HTR-8/SVneo (cell line): ENCODE measurements around the gene JMY.

Experiments
- DNase-seq: peaks from one replicate; pipeline ENCODE4 v3.0.0; 2011; ENCODE audit warnings: low spot score, mixed read lengths; ENCODE audit not compliant: insufficient read length
- FAIRE-seq: peaks from 2 replicates; lab custom pipeline; 2011; peaks lifted over from hg19 to GRCh38; lab: Jason Lieb, UNC

JMY gene, protein sequence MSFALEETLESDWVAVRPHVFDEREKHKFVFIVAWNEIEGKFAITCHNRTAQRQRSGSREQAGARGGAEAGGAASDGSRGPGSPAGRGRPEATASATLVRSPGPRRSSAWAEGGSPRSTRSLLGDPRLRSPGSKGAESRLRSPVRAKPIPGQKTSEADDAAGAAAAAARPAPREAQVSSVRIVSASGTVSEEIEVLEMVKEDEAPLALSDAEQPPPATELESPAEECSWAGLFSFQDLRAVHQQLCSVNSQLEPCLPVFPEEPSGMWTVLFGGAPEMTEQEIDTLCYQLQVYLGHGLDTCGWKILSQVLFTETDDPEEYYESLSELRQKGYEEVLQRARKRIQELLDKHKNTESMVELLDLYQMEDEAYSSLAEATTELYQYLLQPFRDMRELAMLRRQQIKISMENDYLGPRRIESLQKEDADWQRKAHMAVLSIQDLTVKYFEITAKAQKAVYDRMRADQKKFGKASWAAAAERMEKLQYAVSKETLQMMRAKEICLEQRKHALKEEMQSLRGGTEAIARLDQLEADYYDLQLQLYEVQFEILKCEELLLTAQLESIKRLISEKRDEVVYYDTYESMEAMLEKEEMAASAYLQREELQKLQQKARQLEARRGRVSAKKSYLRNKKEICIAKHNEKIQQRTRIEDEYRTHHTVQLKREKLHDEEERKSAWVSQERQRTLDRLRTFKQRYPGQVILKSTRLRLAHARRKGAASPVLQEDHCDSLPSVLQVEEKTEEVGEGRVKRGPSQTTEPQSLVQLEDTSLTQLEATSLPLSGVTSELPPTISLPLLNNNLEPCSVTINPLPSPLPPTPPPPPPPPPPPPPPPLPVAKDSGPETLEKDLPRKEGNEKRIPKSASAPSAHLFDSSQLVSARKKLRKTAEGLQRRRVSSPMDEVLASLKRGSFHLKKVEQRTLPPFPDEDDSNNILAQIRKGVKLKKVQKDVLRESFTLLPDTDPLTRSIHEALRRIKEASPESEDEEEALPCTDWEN

DNA sequence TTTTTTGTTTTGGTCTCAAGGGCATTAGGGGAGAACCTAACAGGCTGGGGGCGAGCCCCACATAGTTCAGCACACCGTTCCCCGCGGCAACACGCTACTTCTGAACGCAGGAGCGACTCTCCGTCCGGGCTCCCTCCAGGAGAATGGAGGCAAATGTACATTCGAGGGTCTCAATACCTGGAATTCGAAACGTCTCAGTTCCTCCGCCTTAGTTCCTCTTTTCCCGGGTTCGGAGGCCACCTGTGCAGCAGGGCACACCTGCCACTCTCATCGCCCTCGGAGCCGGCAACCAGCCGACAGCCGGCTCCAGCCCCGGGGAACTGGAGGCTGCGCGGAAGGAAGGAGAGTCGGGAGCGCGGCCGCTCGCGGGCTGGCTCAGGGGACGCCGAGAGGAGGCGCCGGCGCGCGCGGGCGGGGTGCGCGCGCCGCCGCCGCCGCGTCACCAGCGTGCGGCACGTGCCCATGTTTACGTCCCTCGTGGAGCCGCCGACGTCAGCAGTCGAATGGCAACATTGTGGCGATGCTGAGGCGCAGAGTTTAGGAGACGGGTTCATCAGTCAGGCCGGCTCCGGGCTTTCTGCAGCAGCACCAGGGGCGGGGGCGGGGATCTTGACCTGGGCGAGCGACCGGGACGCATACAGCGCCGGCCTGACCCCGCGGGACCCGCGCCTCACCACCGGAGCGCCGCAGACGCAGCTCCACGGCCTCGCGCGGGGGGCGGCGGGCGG lies at the start of gene JMY:
Gene JMY, plus strand, starts transcription at position 498 of the 728 bp plus-strand sequence. CDS start 520 bp downstream, outside the sequence.
- peak; percentile 77 for FAIRE-seq

DNA sequence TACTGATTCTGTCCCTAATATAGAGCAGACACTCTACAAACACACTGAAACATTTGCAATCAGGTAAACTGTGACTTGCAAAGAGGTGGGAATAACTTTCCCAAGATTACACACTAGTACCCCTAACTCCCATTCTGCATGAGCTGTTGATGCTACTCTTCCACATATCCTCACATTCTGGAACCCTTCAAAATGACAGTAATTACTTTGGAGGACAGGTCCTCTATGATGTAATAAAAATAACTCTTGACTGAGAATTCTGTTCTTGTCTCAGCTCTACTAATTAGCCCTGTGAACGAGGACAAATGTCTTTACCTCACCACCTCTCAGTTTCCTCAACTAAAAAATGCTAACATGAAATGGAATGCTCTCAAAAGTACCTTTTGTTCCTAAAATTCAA lies 49.5 kb upstream of the JMY start:
- FAIRE-seq (no peak), DNase-seq (no peak)

More for the DNA sequence above, at the start of gene JMY:
- DNase-seq, result peak; percentile 87

DNA sequence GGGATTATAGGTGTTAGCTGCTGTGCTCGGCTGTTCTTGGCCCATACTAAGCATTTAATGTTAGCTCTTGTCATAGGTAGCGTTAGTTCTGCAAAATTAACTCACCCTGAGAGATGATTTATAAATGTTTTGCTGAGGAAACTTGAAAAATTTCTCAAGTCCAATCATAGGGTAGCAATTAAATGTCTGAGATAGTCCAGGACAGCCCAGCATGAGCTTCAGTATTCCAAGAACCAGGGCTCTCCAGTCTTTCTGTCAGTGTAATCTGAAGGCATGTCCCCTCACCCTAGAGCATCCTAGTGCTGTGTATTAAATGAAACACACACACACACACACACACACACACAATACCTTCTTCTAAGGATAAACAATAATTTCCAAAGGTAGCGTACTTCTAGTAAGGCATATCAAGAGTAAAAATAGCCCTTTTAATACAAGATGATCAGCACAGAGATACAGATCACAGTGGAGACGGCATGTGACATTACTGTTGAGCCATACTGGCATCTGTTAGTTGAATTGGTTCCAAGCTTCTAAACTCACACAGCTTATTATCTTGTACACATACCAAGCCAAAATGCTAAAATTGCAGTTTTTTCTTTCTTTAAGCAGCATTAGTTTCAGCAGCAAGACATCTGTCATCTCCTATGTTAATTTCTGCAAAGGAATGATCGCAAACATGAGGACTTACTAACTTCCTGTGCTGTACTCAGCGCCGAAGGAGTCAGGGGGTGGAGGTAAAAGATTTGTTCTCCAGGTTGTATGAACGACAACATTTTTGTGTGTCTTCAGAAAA lies 46.3 kb upstream of the JMY start:
- DNase-seq, result no peak
- FAIRE-seq, result no peak

DNA sequence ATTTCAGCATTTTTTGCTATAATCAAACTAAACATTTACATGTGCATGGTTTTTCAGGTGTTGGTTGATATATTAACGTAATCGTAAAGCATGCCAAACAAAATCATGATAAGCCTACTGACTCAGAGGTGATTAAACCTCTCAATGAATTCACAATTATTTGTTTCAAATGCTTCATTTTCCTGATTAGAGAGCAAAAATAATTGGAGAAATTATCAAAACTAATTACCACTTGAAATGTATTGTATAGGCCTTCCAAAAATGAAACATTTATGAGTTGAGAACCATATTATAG lies 45.7 kb upstream of the JMY start:
- DNase-seq, result no peak
- FAIRE-seq, result no peak

DNA sequence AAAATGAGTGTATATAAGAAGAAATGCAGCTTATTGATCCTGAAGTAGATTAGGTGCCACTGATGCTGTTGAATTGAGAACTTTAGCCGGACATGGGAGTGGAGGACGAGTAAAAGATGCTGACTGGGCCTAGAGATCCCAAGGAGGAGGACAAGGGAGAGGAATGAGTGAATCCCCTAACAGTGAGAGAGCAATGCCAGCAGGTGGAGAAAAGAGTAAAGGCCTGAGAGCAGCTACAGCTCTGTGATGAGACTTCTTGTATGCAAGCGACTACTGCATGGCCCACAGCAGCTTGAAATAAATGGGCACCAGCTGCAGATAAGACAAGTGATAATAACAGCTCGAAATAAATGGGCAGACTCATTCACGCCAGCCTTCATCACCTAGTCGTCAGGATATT lies 44.5 kb upstream of the JMY start:
- no peak for FAIRE-seq
- no peak for DNase-seq

DNA sequence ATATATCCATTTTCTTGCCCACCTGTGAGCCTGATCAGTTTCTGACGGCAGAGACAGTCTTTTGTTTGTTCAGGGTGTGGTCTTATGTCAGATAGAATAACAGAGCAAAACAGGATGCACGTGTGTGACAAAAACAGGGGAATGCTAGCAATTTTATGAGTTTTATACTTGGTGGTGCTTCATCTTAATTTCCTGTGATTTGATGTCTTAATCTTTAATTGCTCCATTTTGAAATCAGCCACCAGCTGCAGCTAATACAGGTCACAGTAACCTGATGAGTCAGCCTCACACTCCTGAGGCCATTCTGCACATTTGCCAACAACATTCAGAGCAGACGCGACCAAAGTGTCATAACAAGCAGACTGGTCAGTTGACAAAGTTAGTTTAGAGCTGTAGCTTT lies 42.3 kb upstream of the JMY start:
- peak; percentile 40 for FAIRE-seq
- DNase-seq, result peak; percentile 26

DNA sequence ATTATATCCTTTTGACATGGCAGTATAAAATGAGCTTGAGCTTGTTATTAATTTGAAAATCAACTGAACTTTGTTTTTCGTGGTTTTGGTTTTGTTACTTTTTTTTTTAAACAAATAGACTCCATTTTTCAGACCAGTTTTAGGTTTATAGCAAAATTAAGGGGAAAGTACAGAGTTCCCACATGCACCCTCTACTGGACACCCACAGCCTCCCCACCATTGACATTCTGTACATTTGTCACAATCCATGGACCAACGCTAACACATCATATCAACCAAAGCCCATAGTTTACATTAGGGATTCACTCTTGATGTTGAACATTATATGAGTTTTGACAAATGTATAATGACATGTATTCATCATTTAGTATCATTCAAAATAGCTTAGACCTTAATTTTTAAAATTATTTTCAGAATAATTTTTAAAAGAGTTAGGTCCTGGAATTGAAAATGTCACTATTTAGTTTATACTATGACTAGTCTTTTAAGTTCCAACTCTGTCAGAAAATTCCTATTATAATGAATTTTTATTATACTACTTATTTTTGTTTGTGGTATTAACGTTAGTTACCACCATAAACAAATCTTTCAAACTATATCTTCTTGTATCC lies 35.3 kb upstream of the JMY start:
- DNase-seq (peak; percentile 19), FAIRE-seq (no peak)

DNA sequence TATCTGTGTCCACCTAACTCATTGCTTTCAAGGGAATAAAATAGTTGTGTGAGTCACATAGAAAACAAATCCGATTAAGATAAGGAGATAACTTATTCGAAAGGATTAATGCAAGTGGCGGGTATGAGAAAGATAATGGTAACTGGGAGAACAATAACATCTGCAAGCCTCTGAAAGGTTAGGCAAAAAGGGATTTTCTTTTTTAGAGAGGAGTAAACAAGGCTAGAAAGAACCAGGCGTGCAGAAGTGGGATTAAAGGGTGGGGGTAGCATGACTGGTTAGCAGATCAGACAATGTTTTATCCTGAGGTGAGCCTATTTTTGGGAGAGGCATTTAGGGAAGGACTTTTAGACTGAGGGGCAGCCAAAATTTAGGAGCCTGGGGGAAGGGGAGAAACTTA lies 34.7 kb upstream of the JMY start:
- DNase-seq (no peak), FAIRE-seq (no peak)

DNA sequence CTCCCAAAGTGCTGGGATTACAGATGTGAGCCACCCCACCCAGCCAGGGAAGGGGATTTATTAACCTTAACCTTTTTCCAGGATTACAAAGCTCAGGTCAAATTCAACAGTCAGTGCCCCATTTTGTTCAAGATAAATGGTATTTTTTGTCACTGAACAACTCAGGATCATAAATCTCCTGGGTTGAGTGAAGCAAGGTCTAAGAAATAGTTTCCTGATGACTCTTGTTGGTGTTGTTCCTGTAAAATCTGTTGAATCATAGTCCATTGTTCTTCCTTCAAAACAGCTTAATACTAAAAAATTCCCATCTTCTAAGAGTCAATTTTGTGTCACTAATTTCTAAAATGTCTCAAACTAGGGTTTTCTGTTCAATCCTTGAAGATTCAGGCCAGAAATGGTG lies 33.9 kb upstream of the JMY start:
- DNase-seq (peak; percentile 70), FAIRE-seq (no peak)

DNA sequence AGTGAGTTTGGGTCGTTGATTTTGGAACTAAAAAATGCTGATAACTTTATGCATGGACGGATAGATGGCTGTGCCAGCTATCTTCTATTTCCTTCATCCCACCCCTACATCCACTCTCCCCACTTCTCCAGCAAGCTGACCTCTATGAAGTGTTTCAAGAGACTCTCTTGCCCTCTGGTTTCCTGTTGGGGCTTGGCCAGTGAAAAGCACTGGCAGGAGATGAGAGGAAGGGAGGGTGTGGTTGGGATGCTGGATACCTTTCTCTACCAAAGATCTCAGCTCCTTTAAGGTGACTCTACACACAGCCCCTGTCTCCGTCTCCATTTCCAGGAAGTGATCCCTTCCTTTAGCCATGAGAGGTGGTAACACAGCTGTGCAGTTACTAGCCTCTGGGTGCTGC lies 30.0 kb upstream of the JMY start:
- no peak for DNase-seq
- no peak for FAIRE-seq

DNA sequence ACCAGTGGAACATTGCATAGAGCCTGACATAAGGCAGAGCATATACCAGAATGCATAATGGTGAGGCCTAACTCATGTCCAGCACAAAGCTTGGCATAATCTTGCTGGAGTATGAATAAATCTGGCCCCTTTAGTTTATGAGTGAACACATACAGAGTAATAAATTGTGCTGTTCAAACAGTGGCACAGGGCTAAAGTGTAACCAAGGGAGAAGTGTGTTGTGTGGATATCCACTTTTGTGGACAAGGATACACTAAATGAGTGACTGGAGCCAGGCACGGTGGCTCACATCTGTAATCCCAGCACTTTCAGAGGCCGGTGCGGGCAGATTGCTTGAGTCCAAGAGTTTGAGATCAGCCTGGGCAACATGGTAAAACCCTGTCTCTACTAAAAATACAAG lies 29.4 kb upstream of the JMY start:
- FAIRE-seq, result no peak

DNA sequence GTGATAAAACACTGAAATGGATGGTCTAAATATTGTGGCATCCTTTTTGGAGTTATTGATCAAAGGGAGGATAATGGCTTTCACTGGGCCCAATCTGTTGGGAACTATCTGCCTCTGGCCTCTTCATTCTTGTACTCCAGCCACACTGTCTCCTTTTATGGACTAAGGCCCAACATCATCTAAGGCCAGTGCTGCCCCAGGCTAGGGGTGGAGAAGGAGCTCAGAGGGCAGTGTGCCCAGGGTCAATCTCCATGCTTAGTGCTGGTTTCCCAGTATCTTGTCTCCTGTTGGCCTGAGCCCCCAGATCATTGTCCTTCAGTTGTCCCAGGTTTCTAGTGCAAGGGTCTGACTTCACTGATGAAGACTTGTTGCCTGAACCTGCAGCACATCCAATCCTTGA lies 26.4 kb upstream of the JMY start:
- no peak for FAIRE-seq
- DNase-seq, result no peak

More for the DNA sequence above, 29.4 kb upstream of the JMY start:
- no peak for DNase-seq

DNA sequence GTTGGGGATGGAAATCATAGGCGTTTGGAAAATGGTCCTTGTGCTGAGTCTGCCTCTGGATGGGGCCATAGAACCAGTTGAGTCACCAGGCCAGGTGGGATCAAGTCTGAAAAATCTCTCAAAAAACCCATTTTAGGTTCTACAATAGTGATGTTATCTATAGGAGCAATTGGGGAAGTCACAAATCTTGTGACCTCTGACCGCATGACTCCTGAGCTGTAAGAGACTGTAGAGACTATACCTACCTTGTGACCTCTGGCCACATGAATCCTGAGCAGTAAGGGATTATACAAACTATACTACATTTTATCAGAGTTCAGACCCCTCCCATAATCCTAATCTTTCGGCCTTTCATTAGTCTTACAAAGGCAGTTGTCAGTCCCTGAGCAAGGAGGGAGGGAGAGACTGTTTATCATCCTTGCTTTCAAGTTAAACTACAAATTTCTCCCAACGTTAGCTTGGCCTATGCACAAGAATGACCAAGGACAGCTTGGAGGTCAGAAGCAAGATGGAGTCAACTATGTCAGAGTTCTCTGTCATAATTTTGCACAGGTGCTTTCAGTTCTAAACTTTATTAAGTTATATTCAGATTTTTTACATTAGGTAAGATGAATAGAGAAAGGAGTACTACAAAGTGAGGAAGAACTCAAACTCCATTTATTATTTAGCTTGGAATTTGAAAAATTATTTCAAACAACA lies 11.5 kb upstream of the JMY start:
- DNase-seq (no peak), FAIRE-seq (no peak)

DNA sequence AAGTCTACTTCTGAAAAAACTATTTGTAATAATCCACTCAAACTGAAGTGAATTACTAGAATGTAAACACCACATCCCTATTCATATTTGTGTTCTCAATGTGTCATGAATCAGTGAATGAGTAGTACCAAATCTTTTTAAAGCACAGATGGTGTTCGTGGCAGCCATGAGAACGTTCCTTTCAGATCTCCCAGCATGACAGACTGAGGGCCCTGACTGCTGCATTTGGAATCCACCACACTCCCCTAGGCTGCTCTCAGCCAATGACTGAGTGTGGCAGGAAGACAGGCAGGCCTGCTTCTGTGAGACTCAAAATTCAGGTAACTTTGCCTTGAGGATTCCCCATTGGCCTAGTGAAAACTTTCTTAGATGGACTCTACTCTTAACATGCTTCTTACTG lies 10.9 kb upstream of the JMY start:
- DNase-seq, result no peak
- FAIRE-seq, result no peak

DNA sequence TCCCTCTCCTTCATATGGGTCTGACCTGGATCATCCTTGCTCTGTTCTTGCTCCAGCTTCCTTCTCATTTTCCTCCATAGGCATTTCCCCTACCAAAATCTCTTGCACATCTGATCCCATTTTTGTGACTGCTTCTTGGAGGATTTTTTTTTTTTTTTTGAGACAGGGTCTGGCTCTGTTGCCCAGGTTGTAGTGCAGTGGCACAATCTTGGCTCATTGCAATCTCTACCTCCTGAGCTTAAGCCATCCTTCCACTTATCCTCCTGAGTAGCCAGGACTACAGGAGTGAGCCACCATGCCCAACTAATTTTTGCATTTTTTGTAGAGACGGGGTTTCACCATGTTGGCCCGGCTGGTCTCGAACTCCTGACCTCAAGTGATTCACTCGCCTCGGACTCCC lies 10.5 kb upstream of the JMY start:
- DNase-seq (no peak), FAIRE-seq (no peak)

DNA sequence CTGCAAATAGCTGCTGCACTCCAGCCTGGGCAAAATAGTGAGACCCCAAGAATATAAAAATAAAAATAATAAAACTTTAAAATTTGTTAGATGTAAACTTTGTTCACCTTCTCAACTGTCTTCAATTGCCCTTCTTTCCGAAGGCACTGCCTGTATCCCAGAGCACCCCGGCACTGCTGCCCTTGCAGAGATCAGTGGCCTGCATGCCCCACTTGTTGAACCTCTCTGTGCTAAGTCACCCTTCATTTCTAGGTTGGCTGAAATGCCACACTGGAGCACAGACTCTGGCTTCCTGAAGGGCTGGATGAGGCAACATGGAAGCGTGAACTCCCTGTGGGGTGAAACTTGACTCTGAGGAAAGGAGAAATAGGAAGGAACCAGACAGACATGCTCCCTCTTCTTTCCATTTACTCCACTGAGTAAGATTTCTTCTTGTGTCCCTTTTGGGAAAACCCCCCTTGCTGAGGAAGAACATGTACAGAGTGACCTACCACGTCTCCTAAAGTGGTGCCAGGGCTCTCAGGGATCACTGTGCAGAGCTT lies 8.4 kb upstream of the JMY start:
- DNase-seq (no peak), FAIRE-seq (no peak)

DNA sequence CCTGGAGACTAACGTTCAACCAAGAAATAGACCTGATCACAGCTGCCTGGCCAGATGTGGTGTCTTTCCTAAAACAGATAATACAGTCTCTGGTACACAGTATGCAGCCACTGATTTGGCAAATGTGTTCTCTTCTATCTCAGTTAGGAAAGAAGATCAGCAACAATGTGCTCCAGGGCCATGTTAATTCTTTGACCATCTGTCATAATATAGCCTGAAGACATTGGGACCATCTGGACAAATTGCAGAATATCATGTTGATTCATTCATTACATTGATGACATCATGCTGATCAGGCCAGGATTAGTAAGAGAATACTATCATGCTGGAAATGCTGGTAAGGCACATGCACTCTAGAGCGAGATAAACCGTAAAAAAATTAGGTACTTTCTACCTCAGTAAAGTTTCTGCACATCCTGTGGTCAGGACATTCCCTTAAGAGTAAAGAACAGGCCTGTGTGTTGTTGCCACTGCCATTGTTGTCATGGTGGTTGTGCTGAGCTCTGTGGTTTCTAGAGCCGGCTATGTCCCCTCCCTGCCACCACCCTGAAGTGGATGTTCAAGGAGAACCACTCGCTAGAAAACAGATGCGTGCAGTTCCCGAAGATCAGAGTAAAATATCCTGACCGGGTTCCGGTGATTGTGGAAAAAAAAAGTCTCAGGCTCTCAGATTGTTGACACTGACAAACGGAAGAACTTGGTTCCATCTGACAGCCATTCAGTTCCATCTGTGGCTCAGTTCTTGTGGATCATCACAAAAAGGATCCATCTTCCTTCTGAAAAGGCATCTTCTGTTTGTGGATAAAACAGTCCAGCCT lies 6.4 kb upstream of the JMY start:
- DNase-seq (no peak), FAIRE-seq (no peak)

DNA sequence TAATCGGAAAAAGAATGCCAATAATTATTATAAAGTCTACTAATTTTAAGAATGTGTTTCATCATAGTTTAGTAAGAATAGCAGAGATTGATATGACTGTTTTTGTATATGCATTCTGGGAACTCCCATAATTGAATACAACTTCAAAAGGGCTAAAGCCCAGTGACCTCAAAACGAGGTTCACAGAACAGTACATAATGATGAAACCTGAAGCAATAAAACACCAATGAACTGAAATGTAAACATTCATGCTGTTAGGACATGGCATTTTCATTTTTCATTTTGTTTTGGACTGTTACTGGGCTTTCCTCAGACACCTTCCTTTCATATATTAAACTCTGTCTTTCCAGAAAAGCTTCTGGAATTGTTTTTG lies 684 bp upstream of the JMY start:
- no peak for FAIRE-seq
- no peak for DNase-seq
